K562 (cell line): ENCODE data around the gene PFKL.

Source experiments
- CTCF ChIP-seq, 3 experiments: IDR thresholded peaks in 2 of 3; conservative IDR thresholded peaks in 1 of 3; 2 replicates each; pipeline ENCODE4 v1.5.1; 2011 to 2012; ENCODE audit warnings: low read length in 3 of 3, mild to moderate bottlenecking in 3 of 3, control low read depth in 2 of 3, improper control_type of control experiment in 1 of 3, inconsistent platforms in 1 of 3, low read depth in 1 of 3, mixed read lengths in 1 of 3, moderate library complexity in 1 of 3; ENCODE audit not compliant: insufficient read depth in 2 of 3
- KLF13 ChIP-seq: fragments of 450-650 bp; IDR thresholded peaks from 2 replicates; pipeline ENCODE4 v1.6.1; 2016; ENCODE audit warnings: missing genetic modification characterization, low read depth, mild to moderate bottlenecking, missing compliant biosample characterization, moderate library complexity, borderline replicate concordance
- MLX ChIP-seq, 2 experiments: fragments of 450-650 bp in 1 of 2; sonication (generic) in 1 of 2; formaldehyde crosslinking; conservative IDR thresholded peaks; 2 replicates each; pipeline versions ENCODE4 v1.4.0 to v1.8.1; 2020 to 2022; ENCODE audit warnings: mild to moderate bottlenecking in 1 of 2, missing genetic modification reagents in 1 of 2
- NFIC ChIP-seq: fragments of 450-650 bp; IDR thresholded peaks from 2 replicates; pipeline ENCODE4 v1.6.1; 2017; ENCODE audit warnings: mild to moderate bottlenecking, inconsistent platforms
- PHB2 ChIP-seq: fragments of 450-650 bp; IDR thresholded peaks from 2 replicates; pipeline ENCODE4 v1.6.1; 2017; ENCODE audit warnings: low read depth
- REST ChIP-seq, 2 experiments: fragments of 450-650 bp; formaldehyde crosslinking in 1 of 2; IDR thresholded peaks; 2 replicates each; pipeline versions ENCODE4 v1.4.0 to v1.6.1; 2014 to 2020; ENCODE audit warnings: mild to moderate bottlenecking in 2 of 2, borderline replicate concordance in 1 of 2, low read depth in 1 of 2
- ZNF121 ChIP-seq: sonication (generic); formaldehyde crosslinking; conservative IDR thresholded peaks from 2 replicates; pipeline ENCODE4 v1.8.0; 2022; ENCODE audit warnings: missing genetic modification reagents
- ZNF668 ChIP-seq: fragments of 250-450 bp; sonication (Bioruptor Pico); IDR thresholded peaks from 2 replicates; pipeline ENCODE4 v1.8.0; 2022; ENCODE audit warnings: mild to moderate bottlenecking, inconsistent platforms

- TF ChIP-seq CTCF (IDR thresholded peaks at IDR 0.05 in 2 of 3, conservative IDR thresholded peaks at IDR 0.05 in 1 of 3; ENCODE audit: insufficient read depth in 2 of 3, low read depth in 1 of 3, low read length in 3 of 3) (no peak), ZNF121 (CRISPR knock-in tag) (no peak), KLF13 (no peak), MLX (CRISPR knock-in tag; conservative IDR thresholded peaks at IDR 0.05) (no peak), NFIC (no peak), PHB2 (no peak), REST (IDR thresholded peaks at IDR 0.05; ENCODE audit: borderline replicate concordance) (no peak), REST (CRISPR knock-in tag; IDR thresholded peaks at IDR 0.05; ENCODE audit: low read depth) (no peak), ZNF668 (CRISPR knock-in tag) (no peak)
Measured at GRCh38 chr21:44328242-44328895, 28.5 kb downstream of the PFKL start.
